Activated CD4-positive, CD25-positive, alpha-beta regulatory T cell treated with anti-CD3 and anti-CD28 coated beads, Interleukin-2, amount 50 U/mL, for 72 hours (primary cell): ENCODE results near the gene HOXA5.

Experiments
- DNase-seq: peaks from one replicate; pipeline ENCODE4 v3.0.0; 2021

The HOXA5 gene

DNA sequence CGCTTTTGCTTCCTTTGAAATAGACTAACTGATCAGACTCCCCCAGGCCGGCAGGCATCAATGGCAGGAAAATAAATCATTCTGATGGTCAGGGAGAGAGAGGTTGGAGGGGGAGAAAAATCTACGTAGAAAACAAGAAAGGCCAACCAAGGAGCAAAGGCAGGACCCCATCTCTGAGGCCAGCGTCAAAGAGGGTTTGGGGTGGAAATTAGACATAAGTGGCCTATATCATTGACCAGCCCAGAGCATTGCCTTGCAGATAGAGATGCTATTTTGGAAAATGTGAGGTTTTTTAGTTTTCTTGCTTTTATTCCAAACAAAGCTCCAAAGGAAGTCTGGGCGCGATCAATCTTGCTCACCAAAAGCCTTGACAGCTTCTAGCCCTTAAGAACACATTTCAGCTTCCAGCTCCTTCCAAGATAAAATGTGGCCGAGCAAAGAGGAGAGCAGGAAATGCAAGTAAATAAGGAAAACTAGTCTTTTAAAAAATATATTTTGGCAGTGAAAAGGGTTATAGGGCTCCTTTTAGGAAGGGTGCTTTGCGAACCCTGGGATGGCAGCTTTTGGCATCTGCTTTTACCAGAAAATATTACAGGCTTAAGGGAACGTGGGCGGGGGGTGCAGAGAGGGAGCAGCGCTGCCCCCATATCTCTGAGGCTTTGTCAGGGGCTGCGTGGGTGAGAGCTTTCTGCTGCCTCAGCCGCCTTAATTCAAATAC is 39.0 kb downstream of the HOXA5 start:
- no peak for DNase-seq

DNA sequence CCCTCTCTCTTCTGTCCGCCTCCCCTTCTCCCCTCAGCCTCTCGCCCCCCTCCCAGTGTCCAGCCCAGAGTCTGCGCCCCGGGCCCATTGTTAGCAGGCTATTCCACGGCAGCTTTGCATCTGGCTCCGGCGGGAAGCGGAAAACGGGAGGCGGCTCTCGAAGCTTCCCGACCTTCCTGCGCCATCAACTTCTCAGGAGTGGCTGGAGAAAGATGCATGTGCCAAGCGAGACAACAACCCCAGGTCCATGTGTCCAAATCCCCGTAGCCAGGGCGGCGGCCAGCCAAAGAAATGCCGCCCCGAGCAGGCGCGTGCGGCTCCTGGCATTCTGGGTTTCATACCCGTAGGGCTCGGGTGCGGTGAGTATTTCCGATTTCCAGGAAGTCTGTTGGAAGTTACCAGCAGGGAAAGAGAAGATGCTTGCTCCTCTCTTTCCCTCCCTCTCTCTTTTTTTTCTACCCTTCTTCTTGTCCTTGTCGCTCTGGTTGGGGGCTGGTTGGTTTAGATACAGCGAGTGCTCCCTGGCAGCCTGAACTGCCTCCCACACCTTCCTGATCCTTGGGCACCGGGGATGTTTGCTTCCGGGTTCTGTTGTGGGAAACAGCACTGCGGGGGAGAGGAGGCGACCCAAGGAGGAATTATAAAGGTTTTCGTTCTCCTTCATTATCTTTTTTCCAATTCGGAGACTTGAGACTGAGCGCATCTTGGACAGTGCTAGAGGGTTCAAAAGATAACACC is 39.8 kb downstream of the HOXA5 start:
- no peak for DNase-seq

DNA sequence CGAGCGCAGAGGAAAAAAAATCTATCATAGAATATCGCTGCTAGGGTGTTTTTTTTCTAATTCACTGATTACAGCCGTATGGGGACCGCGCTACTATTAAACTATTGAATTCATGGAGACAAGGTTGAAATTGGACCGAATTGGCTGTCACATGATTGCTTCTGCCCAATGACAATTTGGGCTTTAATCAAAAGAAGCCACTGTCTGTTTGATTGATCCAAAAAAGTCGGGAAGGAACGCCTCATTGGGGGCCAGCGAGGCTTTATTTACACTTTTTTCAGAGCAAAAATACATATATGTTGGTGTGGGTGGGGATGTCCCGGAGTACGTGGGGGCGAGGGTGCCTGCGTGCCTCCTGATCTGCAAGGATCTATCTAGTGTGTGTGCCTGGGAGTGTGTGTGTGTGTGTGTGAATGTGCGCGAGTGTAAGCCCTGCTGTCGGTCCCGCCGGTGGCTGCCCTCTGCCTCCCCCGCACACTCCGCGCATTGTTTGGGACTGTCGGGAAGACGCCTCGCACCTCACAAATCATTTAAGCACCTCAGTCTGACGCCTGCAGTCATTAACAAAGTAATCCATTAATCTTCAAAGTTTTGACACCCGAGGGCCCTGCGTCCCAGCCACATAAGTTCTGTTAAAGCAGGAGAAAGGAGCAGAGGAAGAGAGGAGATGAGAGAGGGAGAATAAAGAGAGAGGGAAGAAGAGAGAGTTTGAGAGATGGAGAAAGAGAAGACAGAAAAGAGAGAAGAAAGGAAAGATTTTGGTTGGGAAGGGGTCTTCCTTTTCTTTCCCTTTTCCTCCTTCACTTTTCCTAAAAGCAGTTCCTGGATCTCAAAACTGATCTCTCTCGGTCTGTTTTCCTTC is 40.7 kb downstream of the HOXA5 start, which contains the start of gene HOXA2:
TSS of gene HOXA2 (minus strand) at position 103 of the 862 bp plus-strand sequence. CDS start 183 bp downstream, outside the sequence.
- DNase-seq, result no peak

DNA sequence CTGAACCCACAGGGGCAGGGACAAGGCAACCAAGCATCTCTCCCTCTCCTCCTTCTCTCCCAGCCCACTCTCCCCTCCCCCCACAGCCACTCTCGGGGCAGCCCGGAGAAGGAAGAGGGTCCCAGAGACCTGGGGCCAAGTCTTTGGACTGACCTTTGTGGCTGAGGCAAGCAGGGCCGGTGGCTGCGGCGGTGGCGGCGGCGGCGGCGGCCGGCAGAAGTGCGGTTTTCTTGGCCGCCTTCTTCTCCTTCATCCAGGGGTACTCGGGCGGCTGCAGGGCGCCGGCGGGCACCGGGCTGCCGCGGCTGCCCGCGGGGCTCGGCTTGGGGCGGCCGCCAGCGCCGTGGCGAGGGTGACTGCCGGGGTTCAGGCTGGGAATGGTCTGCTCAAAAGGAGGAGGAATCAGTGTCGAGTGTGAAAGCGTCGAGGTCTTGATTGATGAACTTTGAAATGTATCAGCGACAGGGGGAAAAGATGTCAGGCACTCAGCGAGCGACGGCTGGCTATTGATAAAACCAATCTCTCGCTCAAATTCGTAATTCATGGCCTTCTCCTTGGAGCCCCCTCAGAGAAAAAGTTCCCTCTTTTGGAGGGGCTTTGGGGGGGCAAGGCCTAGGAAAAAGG is 41.4 kb downstream of the HOXA5 start:
- DNase-seq, result no peak

DNA sequence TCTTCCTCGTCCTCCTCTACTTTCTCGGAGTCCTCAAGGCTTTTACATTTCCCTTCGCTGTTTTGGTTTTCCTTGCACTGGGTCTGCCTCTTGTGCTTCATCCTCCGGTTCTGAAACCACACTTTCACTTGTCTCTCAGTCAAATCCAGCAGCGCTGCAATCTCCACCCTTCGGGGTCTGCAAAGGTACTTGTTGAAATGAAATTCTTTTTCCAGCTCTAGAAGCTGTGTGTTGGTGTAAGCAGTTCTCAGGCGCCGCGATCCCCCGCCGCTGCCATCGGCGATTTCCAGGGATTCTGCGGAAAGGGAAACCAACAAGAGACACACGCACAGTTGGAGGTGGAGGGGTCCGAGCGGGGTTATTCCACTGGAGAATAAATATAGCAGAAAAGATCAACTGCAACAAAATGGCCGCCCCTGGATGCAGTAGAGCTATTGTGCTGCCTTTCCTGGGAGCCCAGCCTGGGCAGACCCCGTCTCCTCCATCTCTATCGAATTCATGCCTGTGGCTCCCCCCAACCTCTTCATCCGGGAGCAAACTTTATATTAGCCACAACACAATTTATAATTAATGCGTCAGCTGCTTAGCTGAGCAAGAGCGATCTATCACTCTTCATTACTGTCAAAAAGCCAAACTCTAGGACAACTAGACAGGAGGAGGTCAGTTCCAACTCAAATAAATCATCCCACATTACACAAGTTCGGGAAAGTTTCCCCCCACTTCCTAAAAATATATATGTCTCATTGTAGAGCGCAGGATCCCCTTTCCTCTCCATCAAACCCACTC is 42.1 kb downstream of the HOXA5 start:
- no peak for DNase-seq

DNA sequence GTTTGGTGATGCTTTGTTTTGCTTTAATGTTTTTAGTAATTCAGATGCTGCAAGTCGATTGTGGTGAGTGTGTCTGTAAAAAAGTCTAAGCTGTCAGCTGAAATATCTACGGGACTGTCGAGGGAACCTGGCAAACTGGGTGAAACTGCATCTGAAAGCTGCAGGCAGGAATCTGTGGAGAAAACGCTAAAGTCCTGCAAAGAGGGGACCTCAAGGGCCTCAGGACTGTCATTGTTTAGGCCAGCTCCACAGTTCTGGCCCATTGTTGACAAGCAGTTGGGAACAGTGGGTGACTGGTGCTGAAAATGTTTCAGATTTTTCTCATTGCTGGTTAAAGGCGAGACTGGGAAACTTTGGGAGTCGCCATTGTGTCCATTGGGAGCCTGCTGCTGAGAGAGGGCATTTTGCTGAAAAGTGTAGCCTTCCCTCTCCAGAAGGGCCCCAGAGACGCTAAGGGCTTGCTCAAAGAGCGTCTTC is 42.7 kb downstream of the HOXA5 start:
- DNase-seq, result no peak

DNA sequence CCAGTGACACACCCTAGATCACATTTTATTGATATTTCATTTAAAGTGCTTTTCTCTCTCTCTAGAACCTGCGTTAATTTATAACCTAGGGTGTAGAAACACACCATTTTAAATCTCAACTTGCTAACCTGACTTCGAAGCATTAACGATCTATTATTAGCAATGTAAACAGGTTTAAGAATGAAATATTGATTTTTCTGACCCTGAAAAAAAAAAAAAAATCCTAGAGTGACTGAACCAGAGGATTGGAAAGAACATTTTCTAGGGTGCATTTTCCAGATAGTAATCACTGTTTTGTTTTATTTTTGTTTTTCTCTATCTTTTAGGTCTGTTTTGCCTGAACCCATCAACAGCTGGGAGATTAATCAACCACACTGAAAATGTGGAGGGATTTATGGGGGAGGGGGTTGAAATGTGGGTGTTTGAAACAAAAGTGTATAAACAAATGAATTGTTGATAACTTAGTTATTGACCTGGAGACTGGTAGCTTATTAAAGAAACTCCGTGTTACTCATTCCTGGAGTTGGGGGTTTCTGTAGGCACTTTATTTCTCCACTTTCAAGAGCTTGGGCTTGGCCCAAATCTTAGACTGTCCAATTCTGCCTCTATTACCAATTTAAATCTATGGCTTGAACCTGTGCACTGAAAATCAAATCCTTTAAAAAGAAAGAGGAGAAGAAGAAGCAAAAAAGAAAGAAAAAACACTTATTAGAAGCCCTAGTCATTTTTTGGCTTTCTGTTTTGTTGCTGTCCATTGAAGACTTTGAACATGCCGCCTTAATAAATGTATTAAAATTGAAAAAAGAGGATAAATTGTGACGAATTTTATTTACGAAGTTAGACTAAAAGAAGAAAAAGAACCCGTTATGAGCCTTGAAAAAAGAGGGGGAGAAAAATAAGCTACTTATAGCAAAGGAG is 43.8 kb downstream of the HOXA5 start:
- no peak for DNase-seq

DNA sequence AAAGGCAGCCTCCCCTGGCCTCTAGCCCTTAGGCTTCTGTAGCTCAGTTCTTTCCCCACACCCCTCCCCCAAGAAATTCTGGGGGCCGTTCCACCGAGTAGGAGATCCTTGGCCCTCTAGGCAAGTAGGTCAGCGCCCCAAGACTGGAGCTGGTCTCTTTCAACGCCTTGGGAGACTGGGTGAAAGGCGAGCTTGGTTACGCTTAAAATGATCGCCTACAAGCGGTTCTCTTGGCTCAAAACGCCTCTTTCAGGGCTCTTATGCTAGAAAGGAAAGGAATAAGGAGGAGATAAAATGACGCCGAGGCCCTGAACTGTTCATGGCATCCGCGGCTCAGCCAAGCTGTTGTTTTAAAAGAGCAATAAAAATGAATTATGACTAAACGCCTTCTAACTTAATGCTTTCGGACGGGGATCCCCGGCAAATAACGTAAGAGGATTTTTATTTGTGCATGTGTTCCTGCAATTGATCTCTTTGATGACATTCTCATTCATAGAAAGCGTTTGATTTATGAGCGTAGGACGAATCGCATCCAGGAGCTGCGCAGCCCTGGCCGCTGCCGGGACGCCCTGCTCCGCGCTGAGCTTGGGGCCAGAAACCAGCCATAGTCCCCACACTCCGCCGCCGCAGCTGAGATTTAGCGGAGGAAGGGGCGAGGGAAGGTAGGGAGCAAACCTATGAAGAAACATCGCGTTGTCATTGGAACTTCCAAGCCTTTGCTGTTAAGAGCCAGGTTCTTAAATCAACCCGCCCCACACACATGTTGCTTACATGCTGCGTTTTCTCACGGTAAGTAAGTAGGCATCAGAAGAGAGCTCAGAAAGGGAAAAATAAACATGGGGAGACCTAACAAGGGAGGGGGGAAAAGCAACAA is 44.7 kb downstream of the HOXA5 start:
- DNase-seq, result no peak

DNA sequence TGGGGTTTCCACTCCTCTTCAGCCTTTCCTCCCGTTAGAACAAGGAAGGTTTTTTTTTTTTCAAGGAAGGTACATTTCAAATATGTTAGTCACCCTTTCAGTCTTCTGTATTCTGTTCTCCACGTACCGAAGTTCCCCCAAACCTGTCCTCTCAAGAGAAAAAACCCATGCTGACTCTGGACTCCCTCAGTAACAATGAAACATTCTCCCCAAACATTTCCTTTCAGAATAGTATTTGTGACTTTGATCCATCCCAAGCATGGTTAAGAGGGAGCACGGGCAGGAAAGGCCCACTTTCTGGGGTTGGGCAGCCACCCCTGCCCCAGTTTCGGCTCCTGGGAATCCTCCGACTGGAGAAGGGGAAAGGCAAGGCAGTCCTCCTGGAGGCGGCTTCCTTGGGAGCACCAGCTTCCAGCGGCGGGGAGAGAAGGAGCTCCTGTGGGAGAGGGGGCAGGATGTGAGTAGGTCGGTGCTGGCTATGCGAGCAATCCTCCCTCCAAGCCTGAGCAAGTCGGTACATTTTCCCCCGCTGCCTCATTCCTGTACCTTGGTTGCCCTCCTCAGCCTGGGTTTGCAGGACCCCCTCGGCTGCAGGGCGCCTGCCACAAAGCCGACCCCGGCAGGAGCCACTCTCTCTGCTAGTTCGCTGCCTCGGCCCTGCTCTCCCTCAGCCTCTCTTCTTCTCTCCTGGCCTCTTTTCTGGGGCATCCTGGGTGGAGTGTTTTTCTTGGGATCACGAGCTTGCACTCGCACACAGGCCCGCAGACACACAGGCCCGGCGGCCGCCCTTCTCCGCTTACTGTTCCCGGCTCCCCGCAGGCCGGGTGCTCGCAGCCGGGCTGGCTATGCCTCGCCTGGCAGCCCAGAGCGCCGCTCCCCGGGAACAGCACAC is 45.5 kb downstream of the HOXA5 start:
- DNase-seq, result no peak

DNA sequence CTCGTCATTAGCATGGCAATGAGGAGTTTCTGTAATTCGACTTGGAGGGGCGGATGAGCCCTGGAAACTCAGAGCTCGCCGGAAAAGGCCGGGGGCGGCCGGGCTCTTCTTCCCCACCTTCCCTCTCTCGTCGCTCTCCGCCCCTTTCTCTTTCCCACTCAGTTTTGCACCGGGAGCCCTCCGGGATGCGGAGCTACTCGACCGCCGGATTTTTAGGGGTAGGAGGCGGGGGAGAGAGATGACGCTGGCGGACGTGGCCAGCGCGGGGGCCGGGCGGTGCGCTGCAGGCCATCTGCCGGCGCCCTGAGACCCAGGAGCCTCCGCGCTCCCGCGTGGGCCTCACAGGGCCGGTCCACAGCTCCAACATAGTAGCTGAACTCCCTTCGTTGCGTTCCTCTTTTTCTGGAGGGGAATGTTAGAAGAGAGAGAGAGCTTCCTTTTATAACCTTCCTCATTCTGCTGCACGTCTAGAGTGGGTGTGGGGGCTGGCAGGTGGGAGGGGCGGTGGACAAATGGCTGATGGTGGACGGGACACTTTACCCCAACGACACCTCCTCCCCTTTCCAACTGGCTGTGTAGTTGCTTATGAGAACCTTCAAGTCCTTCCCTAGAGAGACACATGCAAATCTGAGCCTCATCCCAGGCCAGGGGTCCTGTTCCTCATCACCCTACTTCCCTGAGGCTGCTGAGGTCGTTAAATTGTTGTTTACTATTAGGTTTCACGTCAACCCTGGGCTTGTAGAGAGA is 46.5 kb downstream of the HOXA5 start:
- DNase-seq, result no peak

DNA sequence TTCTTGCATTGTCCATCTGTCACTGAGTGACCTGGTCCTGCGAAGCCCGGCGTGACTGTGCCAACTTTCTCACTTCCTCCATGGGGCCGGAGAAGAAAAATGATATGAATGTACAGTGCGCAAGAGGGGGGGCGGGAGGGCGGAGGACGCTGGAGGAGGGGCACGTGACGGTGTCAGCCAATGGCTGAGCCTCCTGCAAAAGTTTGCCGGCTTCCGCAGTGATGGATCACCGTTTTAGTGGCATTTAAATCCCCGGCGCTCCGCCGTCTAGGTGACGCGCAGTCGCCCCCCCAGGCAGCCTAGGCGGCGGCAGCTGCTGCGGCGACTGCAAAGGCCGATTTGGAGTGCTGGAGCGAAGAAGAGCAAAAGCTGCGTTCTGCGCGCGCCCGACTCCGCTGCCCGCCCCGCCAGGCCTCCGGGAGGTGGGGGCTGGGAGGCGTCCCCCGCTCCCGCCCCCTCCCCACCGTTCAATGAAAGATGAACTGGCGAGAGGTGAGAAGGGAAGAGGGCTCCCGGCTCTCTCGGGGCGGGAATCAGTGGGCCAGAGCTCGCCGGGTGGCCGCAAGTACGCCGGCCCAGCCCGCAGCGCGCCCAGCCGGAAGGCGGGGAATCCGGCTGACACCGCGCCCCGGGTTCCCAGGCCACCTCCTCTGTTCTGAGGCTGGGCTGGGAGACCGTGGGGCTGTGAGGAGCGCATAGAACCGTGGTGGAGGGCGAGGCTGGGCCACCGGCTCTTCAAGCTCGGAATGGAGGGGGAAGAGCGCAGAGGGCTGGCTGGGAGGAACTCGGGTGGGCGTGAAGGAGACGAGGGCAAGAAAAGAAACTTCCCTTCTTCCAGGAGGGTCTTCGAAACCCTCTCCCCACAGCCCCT is 47.3 kb downstream of the HOXA5 start, which contains the start of gene HOXA1:
TSS of gene HOXA1 (minus strand) at position 104 of the 871 bp plus-strand sequence. CDS start at position 16, 88 bp downstream.
- peak; percentile 73 for DNase-seq

DNA sequence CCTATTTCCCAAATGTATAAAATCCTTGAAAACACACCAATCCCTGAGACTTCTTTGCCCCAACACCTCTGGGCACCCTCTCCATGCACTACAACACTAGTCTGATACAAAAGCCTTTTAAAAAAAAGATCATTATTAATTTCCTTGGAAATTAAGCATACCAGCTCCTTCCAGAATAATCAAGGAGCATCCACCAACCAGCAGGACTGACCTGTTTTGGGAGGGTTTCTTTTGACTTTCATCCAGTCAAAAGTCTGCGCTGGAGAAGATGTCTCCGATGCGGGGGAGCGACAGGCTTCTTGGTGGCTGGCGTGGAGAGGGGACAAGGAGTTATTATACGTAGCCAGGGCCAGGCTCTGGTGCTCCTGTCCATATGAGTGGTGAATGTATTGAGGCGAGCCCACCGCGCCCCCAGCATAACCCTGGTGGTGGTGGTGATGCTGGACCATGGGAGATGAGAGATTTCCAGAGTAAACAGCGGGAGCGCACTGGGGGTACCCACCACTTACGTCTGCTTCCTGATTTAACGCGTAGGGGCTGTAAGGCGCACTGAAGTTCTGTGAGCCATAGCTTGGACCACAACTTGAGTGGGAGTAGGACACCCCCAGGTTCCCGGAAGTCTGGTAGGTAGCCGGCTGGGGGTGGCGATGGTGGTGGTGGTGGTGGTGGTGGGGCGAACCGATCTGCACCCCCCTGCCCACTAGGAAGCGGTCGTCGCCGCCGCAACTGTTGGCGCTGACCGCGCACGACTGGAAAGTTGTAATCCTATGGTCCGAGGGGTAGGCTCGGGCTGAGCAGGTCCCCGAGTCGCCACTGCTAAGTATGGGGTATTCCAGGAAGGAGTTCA is 48.2 kb downstream of the HOXA5 start:
- DNase-seq, result no peak

DNA sequence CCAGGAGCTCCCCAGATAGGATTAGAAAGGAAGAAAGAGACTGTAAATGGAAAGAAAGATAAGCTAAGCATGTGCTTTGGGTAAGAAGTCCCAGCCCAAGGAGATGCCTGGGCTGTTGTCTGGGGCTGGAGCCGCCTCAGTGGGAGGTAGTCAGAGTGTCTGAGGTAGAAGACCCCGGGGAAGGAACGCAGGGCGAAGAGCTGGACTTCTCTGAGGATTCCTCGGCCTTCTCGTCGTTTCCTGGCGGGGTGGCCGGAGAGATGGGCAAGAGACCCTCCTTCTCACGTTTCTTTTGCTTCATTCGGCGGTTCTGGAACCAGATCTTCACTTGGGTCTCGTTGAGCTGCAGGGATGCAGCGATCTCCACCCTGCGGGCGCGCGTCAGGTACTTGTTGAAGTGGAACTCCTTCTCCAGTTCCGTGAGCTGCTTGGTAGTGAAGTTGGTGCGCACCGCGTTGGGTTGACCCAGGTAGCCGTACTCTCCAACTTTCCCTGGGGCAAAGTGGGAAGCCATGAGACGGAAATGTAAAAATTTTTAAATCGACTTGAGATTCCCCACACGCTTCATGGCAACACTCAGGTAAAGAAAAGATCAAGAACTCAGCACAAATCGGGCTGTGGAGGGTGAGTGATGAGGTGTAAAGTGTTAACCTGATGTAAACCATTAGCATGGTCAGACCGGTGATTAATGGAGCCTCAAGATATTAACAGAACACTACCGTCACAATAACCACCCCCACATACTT is 49.0 kb downstream of the HOXA5 start:
- no peak for DNase-seq

DNA sequence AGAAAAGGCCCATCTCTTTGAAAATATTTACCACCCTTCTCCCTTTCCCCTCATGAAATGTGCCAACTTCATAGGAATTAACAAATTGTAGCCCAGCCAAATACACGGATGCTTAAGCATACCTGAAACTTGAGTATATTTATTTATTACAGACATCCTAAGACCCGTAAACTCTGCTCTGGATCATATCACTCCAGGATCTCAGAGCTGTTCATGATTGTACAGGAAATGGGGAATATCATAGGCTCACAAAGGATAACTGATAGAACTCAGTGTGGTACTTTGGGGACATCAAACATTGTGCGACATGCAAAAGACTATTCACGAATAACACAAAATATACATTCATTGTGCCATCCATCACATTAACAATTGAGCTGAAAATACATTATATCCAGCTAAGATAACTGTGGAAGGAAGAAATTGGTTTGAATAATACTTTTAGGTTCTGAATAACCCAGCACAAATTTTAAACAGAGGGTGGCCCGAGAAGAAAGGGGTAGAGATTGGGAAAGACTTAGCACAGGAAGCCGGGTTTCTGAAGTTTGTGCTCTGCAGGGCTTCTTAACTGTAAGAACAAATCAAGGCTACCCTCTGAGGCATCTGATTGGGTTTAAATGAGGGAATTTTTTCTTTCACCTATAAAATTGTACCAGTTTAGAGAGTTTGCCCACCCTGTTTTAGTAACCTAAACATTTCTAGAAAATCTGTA is 50.1 kb downstream of the HOXA5 start:
- no peak for DNase-seq

DNA sequence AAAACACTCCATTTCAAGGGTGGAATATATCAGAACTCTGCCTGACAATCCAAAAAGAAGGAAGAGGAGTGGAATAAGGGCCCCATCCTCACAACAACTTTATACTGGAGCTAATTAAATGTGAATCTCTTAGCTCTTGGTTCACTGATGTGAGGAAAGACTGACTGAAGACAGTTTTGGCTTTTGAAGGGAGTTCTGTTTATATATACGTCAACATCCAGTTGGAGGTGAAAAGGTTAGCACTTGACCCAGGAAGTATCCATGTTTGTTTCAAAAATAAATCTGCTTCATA is 50.7 kb downstream of the HOXA5 start:
- DNase-seq, result no peak
